Psoas muscle (tissue), 8 donors: ENCODE measurements around the gene TTF1. TPM values are rescaled to one million over a fixed set of nuclear protein-coding genes. Genes with fewer than 3 reads are reported as not detected.

Experiments used
- ATAC-seq, 4 donors: fragments of 200-7000 bp; cut with Tn5 transposase; one replicate each; pipeline ENCODE4 v1.9.1; 2020; ENCODE audit warnings: moderate library complexity in 3 of 4, mild to moderate bottlenecking in 2 of 4
- DNase-seq, 2 donors: peaks; one replicate each; pipeline ENCODE4 v3.0.0-alpha.2; 2020
- H3K27ac ChIP-seq: fragments of 200-600 bp; one replicate; pipeline ENCODE4 v1.8.0; 2022
- H3K27me3 ChIP-seq, 3 donors: fragments of 200-600 bp in 1 of 3; one replicate each; pipeline versions ENCODE4 v1.6.1 to v1.8.0; 2013 to 2022; ENCODE audit warnings: low read length in 2 of 3, mild to moderate bottlenecking in 2 of 3, moderate library complexity in 1 of 3; ENCODE audit not compliant: insufficient read depth in 3 of 3
- H3K36me3 ChIP-seq, 2 donors: fragments of 200-600 bp in 1 of 2; one replicate each; pipeline versions ENCODE4 v1.6.1 to v1.8.0; 2013 to 2022; ENCODE audit warnings: low read depth in 1 of 2, mild to moderate bottlenecking in 1 of 2, moderate library complexity in 1 of 2; ENCODE audit not compliant: insufficient read depth in 1 of 2
- H3K4me1 ChIP-seq: fragments of 200-600 bp; one replicate; pipeline ENCODE4 v1.8.0; 2022
- H3K4me3 ChIP-seq: fragments of 200-600 bp; one replicate; pipeline ENCODE4 v1.8.0; 2022; ENCODE audit warnings: mild to moderate bottlenecking
- H3K9me3 ChIP-seq: fragments of 200-600 bp; one replicate; pipeline ENCODE4 v1.8.0; 2022
- WGBS, 3 donors: extraction: QIAGEN DNeasy Blood & Tissue Kit; methylation state at CpG; one replicate each; pipeline versions ENCODE4 v1.1.6 to v1.1.7; 2013; 5-methylcytosine and 5-hydroxymethylcytosine counted together
- intact Hi-C, 2 donors: fragments of 100-400 bp; cut with DNase I; formaldehyde crosslinking; loops; one replicate each; pipeline versions ENCODE4 v1.11.0 to v1.14.2; 2022
- polyA plus RNA-seq, 3 donors: library from polyadenylated mRNA; stranded (reverse); fragments of 200-250 nt; gene quantifications; one replicate each; pipeline ENCODE4 v1.2.3, GENCODE V29; 2013
- total RNA-seq, 4 donors: library from RNA; stranded (reverse); fragmentation: NEBNext Ultra II Directional in 2 of 4; extraction: Animal tissue kit (Norgen Biotek cat#: 25700) in 2 of 4; gene quantifications; one replicate each; pipeline versions ENCODE4 v1.2.1 to v1.2.4, GENCODE V29; 2021 to 2023
- TF ChIP-seq, protein P1 (sequence below): fragments of 200-600 bp; IDR thresholded peaks from one replicate; pipeline ENCODE4 v1.8.0; 2022; ENCODE audit warnings: antibody characterized with exemption
- donor health status: healthy with polysubstance abuse.
- donor health status: DM: no; HTN: no; CAD: no; lungs with moderate emphysema.
- donor health status: Bipolar disorder and iron deficiency.
- donor health status: healthy.
- donor health status: DM: yes; HTN: yes; CAD: no.
- donor health status: DM: no; HTN: no; CAD: no.
- donor health status: DM: no; HTN: no; CAD: no.
- donor health status: DM: yes; HTN: yes; CAD: no.

Gene TTF1
- total and polyA plus RNA-seq, 7 donors, result 11.1 to 33.8 (median 15.3) TPM

DNA sequence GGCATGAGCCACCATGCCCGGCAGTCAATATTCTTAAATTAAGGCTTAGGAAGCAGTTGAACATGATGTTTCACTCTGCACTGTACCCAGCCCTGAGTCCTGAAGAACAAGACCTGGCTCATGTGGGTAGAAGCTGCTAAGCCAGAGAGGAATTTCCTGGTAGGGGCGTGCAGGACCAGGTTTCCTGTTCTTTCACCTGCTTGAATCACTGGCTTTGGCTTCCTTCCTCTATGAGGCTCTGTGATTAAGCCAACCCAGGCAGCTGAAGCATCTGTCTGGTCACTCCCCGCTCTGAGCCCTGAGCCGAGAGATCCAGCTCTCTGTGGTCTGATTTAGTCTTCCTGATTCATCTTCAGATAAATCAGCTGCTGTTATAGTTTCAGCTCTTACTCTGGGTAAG is 32.5 kb upstream of the TTF1 start:
- ATAC-seq (no peak), DNase-seq (no peak)
- Histone ChIP-seq H3K9me3 (no peaks in the 10 kb centered on the region), H3K27ac (no peak overlapping the region), H3K4me3 (no peak overlapping the region), H3K36me3 (no peaks in the 10 kb centered on the region), H3K27me3 (peaks cover 0 to 70% (median 9%) of the 10 kb centered on the region in 3 donors), H3K4me1 (no peaks in the 10 kb centered on the region)
- intact Hi-C loops, result no loop called here
- 68 to 74% (median 71%) methylated on average over 4 of the region's 4 CpGs for WGBS, 3 donors
- TF ChIP-seq, protein P1, sequence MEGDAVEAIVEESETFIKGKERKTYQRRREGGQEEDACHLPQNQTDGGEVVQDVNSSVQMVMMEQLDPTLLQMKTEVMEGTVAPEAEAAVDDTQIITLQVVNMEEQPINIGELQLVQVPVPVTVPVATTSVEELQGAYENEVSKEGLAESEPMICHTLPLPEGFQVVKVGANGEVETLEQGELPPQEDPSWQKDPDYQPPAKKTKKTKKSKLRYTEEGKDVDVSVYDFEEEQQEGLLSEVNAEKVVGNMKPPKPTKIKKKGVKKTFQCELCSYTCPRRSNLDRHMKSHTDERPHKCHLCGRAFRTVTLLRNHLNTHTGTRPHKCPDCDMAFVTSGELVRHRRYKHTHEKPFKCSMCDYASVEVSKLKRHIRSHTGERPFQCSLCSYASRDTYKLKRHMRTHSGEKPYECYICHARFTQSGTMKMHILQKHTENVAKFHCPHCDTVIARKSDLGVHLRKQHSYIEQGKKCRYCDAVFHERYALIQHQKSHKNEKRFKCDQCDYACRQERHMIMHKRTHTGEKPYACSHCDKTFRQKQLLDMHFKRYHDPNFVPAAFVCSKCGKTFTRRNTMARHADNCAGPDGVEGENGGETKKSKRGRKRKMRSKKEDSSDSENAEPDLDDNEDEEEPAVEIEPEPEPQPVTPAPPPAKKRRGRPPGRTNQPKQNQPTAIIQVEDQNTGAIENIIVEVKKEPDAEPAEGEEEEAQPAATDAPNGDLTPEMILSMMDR, result no peak

- Histone ChIP-seq H3K36me3 (no peaks in the 10 kb centered on the region), H3K4me1 (no peaks in the 10 kb centered on the region), H3K9me3 (no peaks in the 10 kb centered on the region), H3K27me3 (peaks cover 0 to 53% (median 5%) of the 10 kb centered on the region in 3 donors), H3K4me3 (no peak overlapping the region), H3K27ac (no peak overlapping the region)
- 41 to 50% (median 44%) methylated on average over 10 of the region's 10 CpGs for WGBS, 3 donors
- no peak for DNase-seq
- intact Hi-C loops, result no loop called here
- no peak for ATAC-seq
- TF ChIP-seq, protein P1, result no peak
These were observed 28.2 kb upstream of the TTF1 start for GRCh38 chr9:132434881-132435280.

GRCh38 chr9:132430998-132431397 is 24.4 kb upstream of the TTF1 start:
- no peaks in the 10 kb centered on the region for H3K9me3 ChIP-seq
- intact Hi-C loops, result no loop called here
- no peak overlapping the region for H3K27ac ChIP-seq
- no peaks in the 10 kb centered on the region for H3K4me1 ChIP-seq
- H3K4me3 ChIP-seq, result no peak overlapping the region
- 50 to 68% (median 62%) methylated on average over 1 of the region's 1 CpG for WGBS, 3 donors
- TF ChIP-seq, protein P1, result no peak
- H3K36me3 ChIP-seq, result no peaks in the 10 kb centered on the region
- ATAC-seq (no peak), DNase-seq (no peak)
- H3K27me3 ChIP-seq, result peaks cover 0 to 61% (median 10%) of the 10 kb centered on the region in 3 donors

GRCh38 chr9:132426639-132427414 is 20.2 kb upstream of the TTF1 start:
- TF ChIP-seq, protein P1, result no peak
- no peak for ATAC-seq
- Histone ChIP-seq H3K9me3 (no peaks in the 10 kb centered on the region), H3K36me3 (no peaks in the 10 kb centered on the region), H3K27ac (no peak overlapping the region), H3K4me3 (no peak overlapping the region), H3K4me1 (no peaks in the 10 kb centered on the region), H3K27me3 (peaks cover 0 to 66% (median 13%) of the 10 kb centered on the region in 3 donors)
- intact Hi-C loops, result no loop called here
- no peak for DNase-seq
- WGBS, 3 donors, result 32 to 40% (median 33%) methylated on average over 17 of the region's 17 CpGs
